Breast epithelium (tissue), 4 donors: ENCODE results near the gene RSF1. TPM values are rescaled to one million over a fixed set of nuclear protein-coding genes. Genes with fewer than 3 reads are reported as not detected.

Source experiments
- DNase-seq, 2 donors: peaks; one replicate each; pipeline ENCODE4 v3.0.0-alpha.2; 2019; ENCODE audit warnings: low spot score in 2 of 2
- H3K27ac ChIP-seq, 2 donors: fragments of 200-600 bp; sonication (generic) in 1 of 2; one replicate each; pipeline ENCODE4 v1.5.1; 2016 to 2019; ENCODE audit warnings: mild to moderate bottlenecking in 1 of 2
- H3K27me3 ChIP-seq, 2 donors: fragments of 200-600 bp; sonication (generic) in 1 of 2; one replicate each; pipeline versions ENCODE4 v1.5.1 to v1.6.0; 2017 to 2019; ENCODE audit warnings: control low read depth in 1 of 2, mild to moderate bottlenecking in 1 of 2
- H3K36me3 ChIP-seq: fragments of 200-600 bp; one replicate; pipeline ENCODE4 v1.5.1; 2019
- H3K4me1 ChIP-seq, 2 donors: fragments of 200-600 bp; sonication (generic); one replicate each; pipeline ENCODE4 v1.5.1; 2016 to 2019; ENCODE audit warnings: control low read depth in 1 of 2
- H3K4me3 ChIP-seq, 3 donors: fragments of 200-600 bp; sonication (generic); 1 replicate in 2 of 3; 2 replicates in 1 of 3; pipeline ENCODE4 v1.5.1; 2016 to 2019; ENCODE audit warnings: mild to moderate bottlenecking in 3 of 3, moderate library complexity in 2 of 3
- H3K9me3 ChIP-seq, 2 donors: fragments of 200-600 bp; sonication (generic) in 1 of 2; one replicate each; pipeline ENCODE4 v1.5.1; 2016 to 2019; ENCODE audit warnings: control low read depth in 1 of 2
- CTCF ChIP-seq, 3 donors: fragments of 450-650 bp; IDR thresholded peaks; one replicate each; pipeline ENCODE4 v1.5.1; 2016 to 2017; ENCODE audit warnings: antibody characterized with exemption in 3 of 3, mild to moderate bottlenecking in 3 of 3, moderate library complexity in 3 of 3
- POLR2A ChIP-seq: fragments of 450-650 bp; IDR thresholded peaks from one replicate; pipeline ENCODE4 v1.6.1; 2016; ENCODE audit warnings: antibody characterized with exemption, mild to moderate bottlenecking, moderate library complexity
- POLR2AphosphoS5 ChIP-seq, 3 donors: sonication (generic); formaldehyde crosslinking; IDR thresholded peaks; one replicate each; pipeline ENCODE4 v1.6.1; 2017; ENCODE audit warnings: antibody characterized with exemption in 3 of 3
- intact Hi-C: fragments of 100-400 bp; cut with DNase I; formaldehyde crosslinking; loops from one replicate; pipeline ENCODE4 v1.15.1; 2023; ENCODE audit warnings: low total_unique reads
- total RNA-seq, 3 donors: library from RNA; depleted of rRNA; stranded (reverse); fragments of >200 nt; gene quantifications; one replicate each; pipeline ENCODE4 v1.1.0, GENCODE V29; 2016

Gene RSF1
- total RNA-seq, 3 donors from 2014 or later: 82.2 to 112 (median 82.3) TPM

- no peaks in the 10 kb centered on the region for H3K36me3 ChIP-seq
- intact Hi-C loops: no loop called here
- no peaks in the 10 kb centered on the region for H3K4me1 ChIP-seq
- TF ChIP-seq POLR2A: no peak
- TF ChIP-seq POLR2AphosphoS5 (IDR thresholded peaks at IDR 0.05): no peak
- no peak for TF ChIP-seq CTCF (IDR thresholded peaks at IDR 0.05)
- no peaks in the 10 kb centered on the region for H3K27me3 ChIP-seq
- H3K9me3 ChIP-seq: no peaks in the 10 kb centered on the region
- no peak overlapping the region for H3K27ac ChIP-seq
- no peak for DNase-seq
- no peak overlapping the region for H3K4me3 ChIP-seq
Observed at GRCh38 chr11:77617892-77618291, 202.6 kb downstream of the RSF1 start.

GRCh38 chr11:77611921-77612320, 208.6 kb downstream of the RSF1 start:
- Histone ChIP-seq H3K27me3 (no peaks in the 10 kb centered on the region), H3K4me3 (no peak overlapping the region), H3K27ac (no peak overlapping the region), H3K36me3 (no peaks in the 10 kb centered on the region), H3K4me1 (no peaks in the 10 kb centered on the region), H3K9me3 (no peaks in the 10 kb centered on the region)
- intact Hi-C loops: no loop called here
- TF ChIP-seq CTCF (IDR thresholded peaks at IDR 0.05) (no peak), POLR2A (no peak)
- DNase-seq: no peak

Other genes with a start within 250 kb of the RSF1 start
- gene AQP11, start 230.8 kb downstream of the RSF1 start, total RNA-seq: 1 to 10 TPM in 2 of 3 donors, under 1 TPM in 1; 0.66 to 1.8 (median 1.6) TPM
- gene CLNS1A, start 182.9 kb downstream of the RSF1 start, total RNA-seq: 100 to 1,000 TPM in 2 of 3 donors, 10 to 100 TPM in 1; 57.4 to 129 (median 110) TPM
- 10 to 100 TPM; 26.2 to 64.8 (median 30.5) TPM for gene AAMDC, start 422 bp upstream of the RSF1 start, total RNA-seq
- gene INTS4, start 173.9 kb upstream of the RSF1 start, total RNA-seq: 10 to 100 TPM; 34.6 to 58.4 (median 47.5) TPM
- gene KCTD14, start 202.6 kb upstream of the RSF1 start, total RNA-seq: 10 to 100 TPM in 1 of 3 donors, 1 to 10 TPM in 1, under 1 TPM in 1; 0.64 to 22.4 (median 7.9) TPM
- 10 to 100 TPM in 1 of 3 donors, 1 to 10 TPM in 2; 1.6 to 74.9 (median 5.7) TPM for gene THRSP, start 243.1 kb upstream of the RSF1 start, total RNA-seq